NB4 (cell line): ENCODE results near the gene MRPL33.

ENCODE experiments used
- DNase-seq: peaks from one replicate; pipeline ENCODE4 v3.0.0; 2010; ENCODE audit warnings: low read depth
- H3K4me3 ChIP-seq: one replicate; pipeline ENCODE4 v1.5.1; 2011; ENCODE audit warnings: mild to moderate bottlenecking, low read depth, low read length, moderate library complexity
- CTCF ChIP-seq: IDR thresholded peaks from one replicate; pipeline ENCODE4 v1.5.1; 2012; ENCODE audit warnings: low read depth, low read length
- MAX ChIP-seq: IDR thresholded peaks from 2 replicates; pipeline ENCODE4 v1.6.1; 2011; ENCODE audit warnings: low read depth, low read length
- MYC ChIP-seq: IDR thresholded peaks from 2 replicates; pipeline ENCODE4 v1.6.1; 2011; ENCODE audit warnings: low read depth, low read length
- POLR2A ChIP-seq: IDR thresholded peaks from 2 replicates; pipeline ENCODE4 v1.6.1; 2011; ENCODE audit warnings: mild to moderate bottlenecking; ENCODE audit not compliant: insufficient read length; ENCODE audit errors: extremely low read depth

MRPL33 gene

GRCh38 chr2:27822049-27822448, 50.5 kb downstream of the MRPL33 start:
- no peak overlapping the region for H3K4me3 ChIP-seq
- DNase-seq, result no peak
- TF ChIP-seq MAX, result no peak
- no peak for TF ChIP-seq CTCF
- TF ChIP-seq MYC, result no peak
- TF ChIP-seq POLR2A, result no peak

GRCh38 chr2:27823135-27823534, 51.6 kb downstream of the MRPL33 start:
- DNase-seq, result no peak
- TF ChIP-seq MYC, result no peak
- TF ChIP-seq MAX, result no peak
- TF ChIP-seq CTCF, result no peak
- no peak for TF ChIP-seq POLR2A
- no peak overlapping the region for H3K4me3 ChIP-seq

- H3K4me3 ChIP-seq, result no peak overlapping the region
- no peak for DNase-seq
- TF ChIP-seq CTCF, result no peak
- TF ChIP-seq MAX, result no peak
- no peak for TF ChIP-seq MYC
These were observed 52.0 kb downstream of the MRPL33 start for GRCh38 chr2:27823569-27823968.

GRCh38 chr2:27824401-27824800, 52.9 kb downstream of the MRPL33 start:
- H3K4me3 ChIP-seq, result no peak overlapping the region
- TF ChIP-seq POLR2A (no peak), CTCF (no peak), MYC (no peak), MAX (no peak)
- DNase-seq, result no peak

GRCh38 chr2:27828305-27828704, 56.8 kb downstream of the MRPL33 start:
- no peak for TF ChIP-seq CTCF
- TF ChIP-seq MYC, result no peak
- no peak for TF ChIP-seq POLR2A
- no peak for TF ChIP-seq MAX
- no peak for DNase-seq
- H3K4me3 ChIP-seq, result no peak overlapping the region
